Stimulated activated CD4-positive, alpha-beta T cell treated with anti-CD3 and anti-CD28 coated beads, Interleukin-1b, Interleukin-23, amount 100 ng/mL, for 1 hour (primary cell): ENCODE measurements around the gene KNDC1.
"Not testable (repeated sequence)": the region's sequence is repeated elsewhere in the genome, so short reads cannot be mapped to it uniquely, and the experiment has no call there.

Experiments used
- DNase-seq, 2 donors: peaks; one replicate each; pipeline ENCODE4 v3.0.0-alpha.2; 2020; ENCODE audit warnings: low read depth in 2 of 2

Gene KNDC1

GRCh38 chr10:133126431-133127290 lies 33.4 kb upstream of the KNDC1 start:
- DNase-seq: no peak

DNA sequence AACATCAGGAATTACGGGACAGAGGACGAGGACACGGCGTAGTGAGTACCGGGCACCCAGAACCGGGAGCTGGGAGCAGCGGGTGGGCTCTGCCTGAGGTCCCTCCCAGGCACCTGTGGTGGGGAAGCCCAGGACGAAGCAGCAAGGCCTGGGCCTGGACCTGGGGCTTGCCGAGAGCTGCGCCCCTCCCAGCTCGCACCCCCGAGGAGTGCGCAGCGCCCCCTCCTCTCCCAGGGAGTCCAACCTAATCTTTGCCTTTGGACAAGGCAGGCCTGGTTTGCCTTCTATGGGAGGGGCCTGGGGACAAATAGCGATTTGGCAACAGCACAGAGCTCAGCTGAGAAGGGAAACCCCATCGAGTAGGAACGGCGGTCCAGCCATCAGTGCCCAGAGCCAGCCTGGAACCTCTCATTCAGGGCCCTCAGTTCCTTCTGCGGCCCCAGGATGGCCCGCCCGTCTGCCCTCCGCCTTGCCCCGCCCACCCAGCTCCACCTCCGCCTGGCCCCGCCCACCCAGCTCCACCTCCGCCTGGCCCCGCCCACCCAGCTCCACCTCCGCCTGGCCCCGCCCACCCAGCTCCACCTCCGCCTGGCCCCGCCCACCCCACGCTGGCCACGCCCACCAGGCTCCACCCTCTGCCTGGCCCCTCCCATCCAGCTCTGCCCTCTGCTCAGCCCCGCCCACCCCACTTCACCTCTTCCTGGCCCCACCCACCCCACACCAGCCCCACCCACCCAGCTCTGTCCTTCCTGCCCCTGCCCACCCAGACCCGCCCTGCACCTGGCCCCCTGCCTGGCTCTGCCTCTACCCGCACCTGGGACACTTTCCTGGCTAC lies 32.5 kb upstream of the KNDC1 start:
- no peak for DNase-seq

DNA sequence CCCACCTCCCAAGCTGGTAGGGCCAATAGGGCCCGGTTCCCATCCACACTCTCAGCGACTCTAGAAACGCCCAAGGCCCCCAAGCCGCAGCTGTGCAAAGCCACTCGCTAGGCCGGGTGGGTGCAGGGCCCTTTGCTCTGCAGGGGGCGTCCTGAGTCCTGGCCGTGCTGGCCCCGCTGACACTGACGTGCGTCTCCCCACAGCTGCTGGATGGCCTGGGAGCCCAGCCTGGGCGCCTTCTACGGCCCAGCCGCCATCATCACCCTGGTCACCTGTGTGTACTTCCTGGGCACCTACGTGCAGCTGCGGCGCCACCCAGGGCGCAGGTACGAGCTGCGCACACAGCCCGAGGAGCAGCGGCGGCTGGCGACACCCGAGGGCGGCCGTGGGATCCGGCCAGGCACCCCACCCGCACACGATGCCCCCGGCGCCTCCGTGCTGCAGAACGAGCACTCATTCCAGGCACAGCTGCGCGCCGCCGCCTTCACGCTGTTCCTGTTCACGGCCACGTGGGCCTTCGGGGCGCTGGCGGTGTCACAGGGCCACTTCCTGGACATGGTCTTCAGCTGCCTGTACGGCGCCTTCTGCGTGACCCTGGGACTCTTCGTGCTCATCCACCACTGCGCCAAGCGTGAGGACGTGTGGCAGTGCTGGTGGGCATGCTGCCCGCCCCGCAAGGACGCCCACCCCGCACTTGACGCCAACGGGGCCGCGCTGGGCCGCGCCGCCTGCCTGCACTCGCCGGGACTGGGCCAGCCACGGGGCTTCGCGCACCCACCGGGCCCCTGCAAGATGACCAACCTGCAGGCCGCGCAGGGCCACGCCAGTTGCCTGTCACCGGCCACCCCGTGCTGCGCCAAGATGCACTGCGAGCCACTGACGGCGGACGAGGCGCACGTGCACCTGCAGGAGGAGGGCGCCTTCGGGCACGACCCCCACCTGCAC lies 31.6 kb upstream of the KNDC1 start:
- no peak for DNase-seq

- DNase-seq: no peak
Observed at GRCh38 chr10:133129071-133129858, 30.8 kb upstream of the KNDC1 start.

DNA sequence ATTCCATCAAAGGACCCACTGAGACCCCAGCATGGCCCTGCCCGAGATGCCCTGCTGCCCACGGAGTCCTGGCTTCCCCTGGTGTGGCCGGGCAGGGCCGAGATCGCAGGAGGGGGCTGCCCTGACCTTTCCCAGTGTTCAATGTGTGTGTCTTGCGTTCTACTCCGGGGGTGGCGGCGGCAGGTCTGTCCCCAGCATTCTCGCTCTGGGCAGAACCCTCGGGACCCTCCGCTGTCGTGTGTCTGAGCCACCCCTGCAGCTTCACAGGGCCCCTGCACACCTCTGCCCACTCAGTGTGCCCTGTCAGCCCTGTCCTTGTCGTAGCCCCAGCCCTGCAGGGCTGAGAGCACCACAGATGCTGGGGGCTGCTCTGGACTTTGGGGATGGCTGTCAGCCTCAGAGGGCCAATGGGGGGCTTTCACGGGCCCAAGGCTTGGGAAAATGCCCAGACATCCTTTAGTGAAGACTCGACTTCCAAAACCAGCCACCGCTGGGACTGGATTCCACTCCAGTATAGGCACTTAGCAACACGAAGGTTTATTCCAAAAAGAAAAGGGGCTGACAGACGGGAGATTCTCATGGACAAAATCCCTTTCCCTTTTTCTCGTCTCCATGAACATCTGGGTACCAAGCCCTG lies 30.0 kb upstream of the KNDC1 start:
- no peak for DNase-seq

DNA sequence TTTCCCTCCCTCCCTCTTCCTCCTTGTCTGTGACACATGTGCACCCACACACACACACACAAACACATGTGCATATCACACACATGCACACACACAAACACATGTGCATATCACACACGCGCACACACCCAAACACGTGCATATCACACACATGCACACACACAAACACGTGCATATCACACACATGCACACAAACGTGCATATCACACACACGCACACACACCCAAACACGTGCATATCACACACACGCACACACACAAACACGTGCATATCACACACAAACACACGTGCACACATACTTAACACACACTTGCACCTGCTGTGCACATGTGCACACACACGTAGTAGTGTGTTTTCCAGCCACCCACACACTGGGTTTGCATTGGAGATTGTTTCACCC lies 29.4 kb upstream of the KNDC1 start:
- no peak for DNase-seq

- no peak for DNase-seq
Observed at GRCh38 chr10:133131053-133131452, 29.0 kb upstream of the KNDC1 start.

- no peak for DNase-seq
Observed at GRCh38 chr10:133131734-133132472, 28.1 kb upstream of the KNDC1 start.

GRCh38 chr10:133132473-133133291 lies 27.3 kb upstream of the KNDC1 start:
- DNase-seq: no peak

- DNase-seq: no peak
Observed at GRCh38 chr10:133133471-133134231, 26.4 kb upstream of the KNDC1 start.

DNA sequence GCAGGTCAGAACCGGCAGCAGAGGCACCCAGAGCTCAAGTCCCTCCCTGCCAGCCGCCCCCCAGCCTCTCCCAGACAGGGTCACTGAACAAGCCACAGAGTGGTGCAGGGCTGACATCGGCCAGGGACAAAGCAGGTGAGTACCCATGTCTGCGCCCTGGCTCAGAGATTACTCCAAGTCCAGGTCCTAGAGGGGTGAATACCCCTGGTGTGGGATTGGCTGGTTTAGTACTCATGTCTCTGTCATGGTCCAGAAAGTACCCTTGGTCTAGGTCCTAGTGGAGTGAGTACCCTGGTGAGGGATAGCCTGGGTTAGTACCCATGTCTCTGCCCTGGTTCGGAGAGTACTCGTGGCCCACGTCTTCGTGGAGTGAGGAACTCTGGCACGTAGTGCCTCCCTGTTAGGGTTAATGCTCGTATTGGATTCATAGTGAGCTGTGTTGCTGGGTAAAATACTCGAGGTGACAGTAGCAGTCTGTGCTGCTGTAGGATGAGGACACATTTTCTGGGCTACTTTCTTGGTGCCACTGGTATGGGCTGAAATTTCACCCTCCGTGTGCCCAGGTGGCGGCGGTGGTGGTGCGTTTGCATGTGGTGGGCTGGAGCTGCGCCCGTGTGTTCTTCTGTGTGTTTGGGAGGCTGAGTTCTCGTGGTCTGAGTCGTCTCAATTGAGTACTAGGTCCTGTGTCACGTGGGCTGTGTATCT lies 25.5 kb upstream of the KNDC1 start:
- DNase-seq: no peak

- no peak for DNase-seq
Observed at GRCh38 chr10:133135116-133135465, 24.9 kb upstream of the KNDC1 start.

DNA sequence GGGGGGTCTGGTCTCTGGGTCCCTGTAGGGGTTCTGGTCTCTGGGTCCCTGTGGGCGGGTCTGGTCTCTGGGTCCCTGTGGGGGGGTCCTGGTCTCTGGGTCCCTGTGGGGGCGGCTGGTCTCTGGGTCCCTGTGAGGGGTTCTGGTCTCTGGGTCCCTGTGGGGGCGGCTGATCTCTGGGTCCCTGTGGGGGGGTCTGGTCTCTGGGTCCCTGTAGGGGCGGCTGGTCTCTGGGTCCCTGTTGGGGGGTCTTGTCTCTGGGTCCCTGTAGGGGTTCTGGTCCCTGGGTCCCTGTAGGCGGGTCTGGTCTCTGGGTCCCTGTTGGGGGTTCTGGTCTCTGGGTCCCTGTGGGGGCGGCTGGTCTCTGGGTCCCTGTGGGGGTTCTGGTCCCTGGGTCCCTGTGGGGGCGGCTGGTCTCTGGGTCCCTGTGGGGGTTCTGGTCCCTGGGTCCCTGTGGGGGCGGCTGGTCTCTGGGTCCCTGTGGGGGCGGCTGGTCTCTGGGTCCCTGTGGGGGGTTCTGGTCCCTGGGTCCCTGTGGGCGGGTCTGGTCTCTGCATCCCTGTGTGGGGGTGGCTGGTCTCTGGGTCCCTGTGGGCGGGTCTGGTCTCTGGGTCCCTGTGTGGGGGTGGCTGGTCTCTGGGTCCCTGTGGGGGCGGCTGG lies 22.4 kb upstream of the KNDC1 start:
- not testable (repeated sequence) for DNase-seq

DNA sequence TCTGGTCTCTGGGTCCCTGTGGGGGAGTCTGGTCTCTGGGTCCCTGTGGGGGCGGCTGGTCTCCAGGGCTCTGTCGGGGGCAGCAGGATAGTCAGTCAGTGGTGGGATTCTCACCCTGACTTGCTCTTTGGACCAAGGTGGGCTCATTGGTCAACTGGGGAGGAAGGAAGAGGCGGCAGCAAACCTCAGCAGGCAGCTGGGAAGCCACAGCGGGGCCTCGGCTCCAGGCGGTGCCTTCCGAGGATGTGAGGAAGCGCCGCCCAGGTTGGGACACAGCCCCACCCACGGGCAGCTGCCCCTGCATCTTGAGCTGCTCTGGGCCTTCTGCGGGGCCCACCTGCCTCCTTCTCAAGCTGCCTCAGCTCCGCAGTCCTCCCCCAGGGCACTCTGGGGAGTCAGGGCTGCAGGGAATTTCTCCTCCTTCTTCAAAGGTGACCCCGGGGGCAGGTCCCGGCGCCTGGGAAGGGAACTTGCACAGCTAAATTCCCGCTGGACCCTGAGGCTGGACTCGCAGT lies 20.4 kb upstream of the KNDC1 start:
- DNase-seq: no peak

DNA sequence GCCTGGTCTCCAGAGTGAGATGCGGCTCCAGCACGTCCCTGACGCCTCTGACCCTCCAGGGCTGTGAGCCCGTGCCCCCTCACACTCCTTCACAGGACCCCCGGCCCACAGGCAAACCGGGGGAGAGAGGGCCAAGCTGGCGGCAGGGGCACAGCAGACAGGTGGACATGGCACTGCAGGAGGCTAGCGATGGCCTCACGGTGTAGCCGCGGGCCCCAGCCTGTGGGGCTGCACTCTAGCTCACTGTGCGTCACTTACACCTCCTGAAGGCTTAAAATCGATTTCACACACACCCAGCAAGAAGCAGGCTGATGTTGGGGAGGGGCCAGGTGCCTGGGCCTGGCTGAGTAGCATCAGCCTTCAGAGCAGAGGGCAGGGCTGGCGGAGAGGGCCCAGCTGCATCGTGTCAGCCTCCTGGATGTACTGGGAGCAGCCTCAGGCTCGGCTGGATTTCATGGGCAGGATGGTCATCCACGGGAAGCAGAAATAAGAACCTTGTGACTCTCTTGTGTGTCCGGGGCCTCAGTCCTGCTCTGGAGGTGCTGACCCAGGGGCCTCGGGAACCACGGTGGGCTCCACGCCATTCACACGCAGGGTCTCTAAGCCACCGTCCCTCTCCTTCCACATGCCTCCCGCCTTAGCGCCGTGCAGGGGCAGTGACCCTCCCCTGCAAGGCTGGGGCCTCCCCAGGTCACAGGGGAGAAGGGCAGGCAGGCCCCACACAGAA lies 19.4 kb upstream of the KNDC1 start:
- no peak for DNase-seq
